ENCODE data around the gene ACTBL2.

ACTBL2 gene

DNA sequence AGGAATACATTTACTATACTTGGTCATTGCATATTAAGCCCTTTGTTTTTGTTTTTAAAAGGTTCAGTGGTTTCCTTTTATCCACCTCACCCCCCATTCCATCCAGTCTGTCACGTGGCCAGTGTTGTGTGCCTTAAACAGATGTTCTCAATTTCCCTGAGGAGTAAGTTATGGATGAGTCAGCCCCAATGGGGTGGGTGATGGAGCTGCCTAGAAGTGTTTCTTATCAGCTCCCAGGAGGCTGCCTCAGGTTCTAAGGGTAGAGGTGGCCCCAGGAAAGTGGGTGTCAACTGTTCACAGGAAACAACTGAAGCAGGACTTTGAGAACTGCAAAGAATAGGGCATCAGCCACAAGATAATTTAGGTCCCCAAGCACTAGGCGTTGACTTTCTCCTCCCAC is 41.1 kb downstream of the ACTBL2 start (continued):
- TF ChIP-seq ZNF16 (tag by site-specific recombination; IDR thresholded peaks at IDR 0.05; ENCODE audit: low read depth): no peak
- TF ChIP-seq SP2 (tag by site-specific recombination; IDR thresholded peaks at IDR 0.05): peak; percentile 22
- TF ChIP-seq OSR2 (tag by site-specific recombination; IDR thresholded peaks at IDR 0.05): peak; percentile 72
- TF ChIP-seq, protein P1, sequence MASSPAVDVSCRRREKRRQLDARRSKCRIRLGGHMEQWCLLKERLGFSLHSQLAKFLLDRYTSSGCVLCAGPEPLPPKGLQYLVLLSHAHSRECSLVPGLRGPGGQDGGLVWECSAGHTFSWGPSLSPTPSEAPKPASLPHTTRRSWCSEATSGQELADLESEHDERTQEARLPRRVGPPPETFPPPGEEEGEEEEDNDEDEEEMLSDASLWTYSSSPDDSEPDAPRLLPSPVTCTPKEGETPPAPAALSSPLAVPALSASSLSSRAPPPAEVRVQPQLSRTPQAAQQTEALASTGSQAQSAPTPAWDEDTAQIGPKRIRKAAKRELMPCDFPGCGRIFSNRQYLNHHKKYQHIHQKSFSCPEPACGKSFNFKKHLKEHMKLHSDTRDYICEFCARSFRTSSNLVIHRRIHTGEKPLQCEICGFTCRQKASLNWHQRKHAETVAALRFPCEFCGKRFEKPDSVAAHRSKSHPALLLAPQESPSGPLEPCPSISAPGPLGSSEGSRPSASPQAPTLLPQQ (tag by site-specific recombination; IDR thresholded peaks at IDR 0.05): no peak
- no peak for TF ChIP-seq BCL11B (tag by site-specific recombination; IDR thresholded peaks at IDR 0.05; ENCODE audit: low read depth)
- no peak for TF ChIP-seq ZNF624 (tag by site-specific recombination; IDR thresholded peaks at IDR 0.05)
- TF ChIP-seq KLF1 (tag by site-specific recombination; IDR thresholded peaks at IDR 0.05): peak; percentile 59; the same call in 1 of the 2 replicates
- no peak for TF ChIP-seq TCF7L2 (IDR thresholded peaks at IDR 0.05; ENCODE audit: borderline replicate concordance, low read depth, low read length)
- TF ChIP-seq HOXD13 (CRISPR knock-in tag; IDR thresholded peaks at IDR 0.05; ENCODE audit: borderline replicate concordance): no peak
- no peak for TF ChIP-seq ZNF677 (tag by site-specific recombination; IDR thresholded peaks at IDR 0.05)
- TF ChIP-seq ZNF544 (tag by site-specific recombination; IDR thresholded peaks at IDR 0.05): no peak
- TF ChIP-seq, protein P2, sequence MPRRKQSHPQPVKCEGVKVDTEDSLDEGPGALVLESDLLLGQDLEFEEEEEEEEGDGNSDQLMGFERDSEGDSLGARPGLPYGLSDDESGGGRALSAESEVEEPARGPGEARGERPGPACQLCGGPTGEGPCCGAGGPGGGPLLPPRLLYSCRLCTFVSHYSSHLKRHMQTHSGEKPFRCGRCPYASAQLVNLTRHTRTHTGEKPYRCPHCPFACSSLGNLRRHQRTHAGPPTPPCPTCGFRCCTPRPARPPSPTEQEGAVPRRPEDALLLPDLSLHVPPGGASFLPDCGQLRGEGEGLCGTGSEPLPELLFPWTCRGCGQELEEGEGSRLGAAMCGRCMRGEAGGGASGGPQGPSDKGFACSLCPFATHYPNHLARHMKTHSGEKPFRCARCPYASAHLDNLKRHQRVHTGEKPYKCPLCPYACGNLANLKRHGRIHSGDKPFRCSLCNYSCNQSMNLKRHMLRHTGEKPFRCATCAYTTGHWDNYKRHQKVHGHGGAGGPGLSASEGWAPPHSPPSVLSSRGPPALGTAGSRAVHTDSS (tag by site-specific recombination; IDR thresholded peaks at IDR 0.05): no peak
- TF ChIP-seq ZNF664 (tag by site-specific recombination; IDR thresholded peaks at IDR 0.05): no peak
- TF ChIP-seq, protein P3, sequence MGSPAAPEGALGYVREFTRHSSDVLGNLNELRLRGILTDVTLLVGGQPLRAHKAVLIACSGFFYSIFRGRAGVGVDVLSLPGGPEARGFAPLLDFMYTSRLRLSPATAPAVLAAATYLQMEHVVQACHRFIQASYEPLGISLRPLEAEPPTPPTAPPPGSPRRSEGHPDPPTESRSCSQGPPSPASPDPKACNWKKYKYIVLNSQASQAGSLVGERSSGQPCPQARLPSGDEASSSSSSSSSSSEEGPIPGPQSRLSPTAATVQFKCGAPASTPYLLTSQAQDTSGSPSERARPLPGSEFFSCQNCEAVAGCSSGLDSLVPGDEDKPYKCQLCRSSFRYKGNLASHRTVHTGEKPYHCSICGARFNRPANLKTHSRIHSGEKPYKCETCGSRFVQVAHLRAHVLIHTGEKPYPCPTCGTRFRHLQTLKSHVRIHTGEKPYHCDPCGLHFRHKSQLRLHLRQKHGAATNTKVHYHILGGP (tag by site-specific recombination; IDR thresholded peaks at IDR 0.05): no peak
- no peak for TF ChIP-seq ZNF768 (tag by site-specific recombination; IDR thresholded peaks at IDR 0.05)
- no peak for TF ChIP-seq ZNF701 (tag by site-specific recombination; IDR thresholded peaks at IDR 0.05)
- TF ChIP-seq ZNF830 (tag by site-specific recombination; IDR thresholded peaks at IDR 0.05; ENCODE audit: low read depth): no peak
- TF ChIP-seq, protein P4, sequence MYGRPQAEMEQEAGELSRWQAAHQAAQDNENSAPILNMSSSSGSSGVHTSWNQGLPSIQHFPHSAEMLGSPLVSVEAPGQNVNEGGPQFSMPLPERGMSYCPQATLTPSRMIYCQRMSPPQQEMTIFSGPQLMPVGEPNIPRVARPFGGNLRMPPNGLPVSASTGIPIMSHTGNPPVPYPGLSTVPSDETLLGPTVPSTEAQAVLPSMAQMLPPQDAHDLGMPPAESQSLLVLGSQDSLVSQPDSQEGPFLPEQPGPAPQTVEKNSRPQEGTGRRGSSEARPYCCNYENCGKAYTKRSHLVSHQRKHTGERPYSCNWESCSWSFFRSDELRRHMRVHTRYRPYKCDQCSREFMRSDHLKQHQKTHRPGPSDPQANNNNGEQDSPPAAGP (tag by site-specific recombination; IDR thresholded peaks at IDR 0.05): peak; percentile 33; the same call in 1 of the 2 replicates
- TF ChIP-seq ZNF37A (tag by site-specific recombination; IDR thresholded peaks at IDR 0.05): no peak
- TF ChIP-seq ZNF558 (tag by site-specific recombination; IDR thresholded peaks at IDR 0.05): no peak
- peak; percentile 53; the same call in 1 of the 2 replicates for TF ChIP-seq GLIS2 (tag by site-specific recombination; IDR thresholded peaks at IDR 0.05)
- peak; percentile 54; the same call in 1 of the 2 replicates for TF ChIP-seq ZNF660 (tag by site-specific recombination; IDR thresholded peaks at IDR 0.05)
- no peak for TF ChIP-seq ZNF76 (tag by site-specific recombination; IDR thresholded peaks at IDR 0.05; ENCODE audit: borderline replicate concordance, low read depth)
- no peak for TF ChIP-seq ZNF221 (tag by site-specific recombination; IDR thresholded peaks at IDR 0.05; ENCODE audit: borderline replicate concordance)
- TF ChIP-seq SP7 (tag by site-specific recombination; IDR thresholded peaks at IDR 0.05): peak; percentile 95
- 0 out of 2 replicates have a peak, but pooled peaks have one; percentile 8 for TF ChIP-seq GFI1B (tag by site-specific recombination; IDR thresholded peaks at IDR 0.05)
- TF ChIP-seq ZNF433 (tag by site-specific recombination; IDR thresholded peaks at IDR 0.05; ENCODE audit: low read depth): no peak
- no peak for TF ChIP-seq ZNF211 (tag by site-specific recombination; IDR thresholded peaks at IDR 0.05; ENCODE audit: low read depth)
- TF ChIP-seq, protein P5, sequence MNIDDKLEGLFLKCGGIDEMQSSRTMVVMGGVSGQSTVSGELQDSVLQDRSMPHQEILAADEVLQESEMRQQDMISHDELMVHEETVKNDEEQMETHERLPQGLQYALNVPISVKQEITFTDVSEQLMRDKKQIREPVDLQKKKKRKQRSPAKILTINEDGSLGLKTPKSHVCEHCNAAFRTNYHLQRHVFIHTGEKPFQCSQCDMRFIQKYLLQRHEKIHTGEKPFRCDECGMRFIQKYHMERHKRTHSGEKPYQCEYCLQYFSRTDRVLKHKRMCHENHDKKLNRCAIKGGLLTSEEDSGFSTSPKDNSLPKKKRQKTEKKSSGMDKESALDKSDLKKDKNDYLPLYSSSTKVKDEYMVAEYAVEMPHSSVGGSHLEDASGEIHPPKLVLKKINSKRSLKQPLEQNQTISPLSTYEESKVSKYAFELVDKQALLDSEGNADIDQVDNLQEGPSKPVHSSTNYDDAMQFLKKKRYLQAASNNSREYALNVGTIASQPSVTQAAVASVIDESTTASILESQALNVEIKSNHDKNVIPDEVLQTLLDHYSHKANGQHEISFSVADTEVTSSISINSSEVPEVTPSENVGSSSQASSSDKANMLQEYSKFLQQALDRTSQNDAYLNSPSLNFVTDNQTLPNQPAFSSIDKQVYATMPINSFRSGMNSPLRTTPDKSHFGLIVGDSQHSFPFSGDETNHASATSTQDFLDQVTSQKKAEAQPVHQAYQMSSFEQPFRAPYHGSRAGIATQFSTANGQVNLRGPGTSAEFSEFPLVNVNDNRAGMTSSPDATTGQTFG (tag by site-specific recombination; IDR thresholded peaks at IDR 0.05; ENCODE audit: borderline replicate concordance): no peak
- no peak for TF ChIP-seq ZNF214 (tag by site-specific recombination; IDR thresholded peaks at IDR 0.05; ENCODE audit: borderline replicate concordance)
- TF ChIP-seq ZNF530 (tag by site-specific recombination; IDR thresholded peaks at IDR 0.05; ENCODE audit: low read depth): no peak
- 0 out of 2 replicates have a peak, but pooled peaks have one; percentile 30 for TF ChIP-seq ZNF561 (tag by site-specific recombination; IDR thresholded peaks at IDR 0.05; ENCODE audit: borderline replicate concordance)
- TF ChIP-seq ZFP37 (tag by site-specific recombination; IDR thresholded peaks at IDR 0.05): no peak
- no peak for TF ChIP-seq ZNF155 (tag by site-specific recombination; IDR thresholded peaks at IDR 0.05)

All from HEK293 (cell line).